ENCODE measurements around the gene NOB1.
"Not testable (repeated sequence)": the region's sequence is repeated elsewhere in the genome, so short reads cannot be mapped to it uniquely, and the experiment has no call there.

The NOB1 gene

DNA sequence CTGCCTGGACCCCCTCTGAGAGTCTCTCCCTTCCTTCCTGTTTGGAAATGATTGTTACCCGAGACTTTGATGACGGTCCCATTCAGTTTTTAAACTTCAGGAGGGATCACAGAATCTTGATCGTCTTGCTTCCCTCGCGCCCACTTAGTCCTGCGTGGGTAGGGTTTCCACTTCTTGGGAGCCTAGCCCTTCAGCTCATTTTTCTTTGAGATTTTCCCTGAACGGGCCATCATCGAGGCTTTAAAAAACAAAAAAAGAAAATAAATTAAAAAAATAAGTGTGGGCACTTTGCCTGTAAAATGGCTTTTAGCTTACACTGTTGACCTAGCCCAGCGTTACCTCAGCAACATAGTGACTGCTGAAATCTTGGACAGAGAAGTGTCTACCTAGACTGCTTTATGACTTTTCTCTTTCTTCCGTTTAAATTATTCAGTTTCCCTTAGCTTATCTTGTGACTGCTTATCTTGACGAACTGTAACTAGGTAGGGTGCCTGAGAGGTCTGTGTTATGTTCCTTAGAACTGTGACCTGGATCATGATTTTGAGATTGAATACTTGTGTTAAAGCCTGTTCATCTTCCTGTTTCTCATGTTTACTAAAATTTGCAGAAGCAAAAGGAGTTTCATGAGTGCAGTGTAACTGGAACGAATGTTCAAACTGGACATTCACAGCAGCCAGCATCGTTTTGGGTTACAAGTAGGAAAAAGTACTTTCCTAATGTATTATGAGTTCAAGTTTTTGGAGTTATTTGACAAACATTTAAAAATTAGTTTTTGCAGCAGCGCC lies 8.3 kb upstream of the NOB1 start:
- DNase-seq = no peak

GRCh38 chr16:69761983-69762813 lies 7.5 kb upstream of the NOB1 start, which contains the start of gene WWP2:
Gene WWP2, plus strand, starts transcription at chr16:69762332. Its CDS starts 24,679 bp downstream, at chr16:69787011.
- intact Hi-C loops (cut with DNase I) = no loop called here
- peak; percentile 51 to 95 (median 64) for DNase-seq

More for the DNA sequence above, 8.3 kb upstream of the NOB1 start:
- intact Hi-C loops (cut with DNase I) = no loop called here

- DNase-seq; intact Hi-C loops (cut with DNase I): not testable (repeated sequence)
These were observed 2.6 kb upstream of the NOB1 start for GRCh38 chr16:69757375-69757774.

GRCh38 chr16:69756705-69757104 lies 2.0 kb upstream of the NOB1 start:
- intact Hi-C loops (cut with DNase I) = no loop called here
- no peak for DNase-seq

DNA sequence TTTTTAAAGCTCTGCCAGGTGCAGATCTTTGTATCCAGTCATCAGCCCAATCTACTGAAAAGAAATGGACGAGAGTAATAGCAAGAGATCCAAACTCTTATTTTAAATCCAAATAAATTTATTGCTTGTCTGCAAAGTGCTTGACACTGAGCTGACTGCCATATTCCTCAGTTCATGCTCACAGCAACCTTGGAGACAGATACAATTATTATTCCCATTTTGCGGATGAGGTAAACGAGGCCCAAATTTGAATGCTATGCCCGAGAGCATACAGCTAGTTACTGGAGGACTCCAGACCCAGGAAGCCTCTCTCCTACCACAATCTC lies 620 bp downstream of the NOB1 start:
- DNase-seq = no peak
- intact Hi-C loops (cut with DNase I) = loop anchor here (2.0 kb wide), 2 partner anchors 45 to 357 kb away; no protein-coding TSS in a partner anchor

DNA sequence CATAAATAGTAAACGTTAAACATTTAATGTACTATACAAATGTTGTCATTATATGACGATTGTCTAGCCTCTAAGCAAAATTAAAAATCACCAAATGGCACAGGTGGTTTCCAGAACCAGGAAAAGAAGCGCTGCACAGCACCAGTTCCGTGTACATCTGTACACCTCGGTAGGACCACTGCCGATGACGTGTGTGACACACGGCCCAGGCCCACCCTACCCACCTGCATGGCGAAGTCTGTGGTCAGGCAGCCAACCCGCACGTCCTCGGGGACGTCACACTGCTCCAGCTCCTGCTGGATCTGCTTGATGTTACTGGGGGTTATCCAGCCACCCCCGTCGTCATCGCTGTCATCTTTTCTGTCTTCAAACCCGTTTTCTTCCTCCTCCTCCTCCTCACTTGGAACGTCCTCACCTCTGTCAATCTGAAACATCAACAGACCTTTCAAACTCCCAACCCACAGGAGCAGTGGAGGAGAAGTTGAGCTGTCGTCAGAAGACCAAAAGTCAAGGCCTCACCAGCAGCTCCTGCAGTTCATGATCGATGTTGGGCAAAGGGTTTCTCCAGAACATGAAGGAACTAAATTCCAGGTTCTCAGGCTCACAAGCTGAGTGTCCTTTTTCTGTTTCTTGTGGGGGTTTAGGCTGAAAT lies 5.9 kb downstream of the NOB1 start:
- intact Hi-C loops (cut with DNase I) = no loop called here
- DNase-seq = peak in 1 of 10 donors; percentile 19

DNA sequence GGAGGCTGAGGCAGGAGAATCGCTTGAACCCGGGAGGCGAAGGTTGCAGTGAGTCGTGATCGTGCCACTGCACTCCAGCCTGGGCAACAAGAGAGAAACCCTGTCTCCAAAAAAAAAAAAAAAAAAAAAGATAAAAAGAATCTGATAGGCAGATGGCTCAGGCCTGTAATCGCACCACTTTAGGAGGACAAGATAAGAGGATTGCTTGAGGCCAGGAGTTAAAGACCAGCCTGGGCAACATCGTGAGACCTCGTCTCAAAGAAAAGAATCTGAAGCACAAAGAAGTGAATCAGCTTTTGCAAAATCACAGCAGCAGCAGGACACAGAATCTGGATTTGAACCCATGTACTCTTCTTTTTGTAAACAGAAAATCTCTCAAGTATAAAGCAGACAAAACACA lies 7.6 kb downstream of the NOB1 start:
- DNase-seq = no peak
- intact Hi-C loops (cut with DNase I) = no loop called here

GRCh38 chr16:69745959-69746358 lies 8.8 kb downstream of the NOB1 start:
- peak in 1 of 10 donors; percentile 47 for DNase-seq
- intact Hi-C loops (cut with DNase I) = no loop called here

GRCh38 chr16:69745232-69745612 lies 9.5 kb downstream of the NOB1 start:
- intact Hi-C loops (cut with DNase I) = no loop called here
- DNase-seq = no peak

DNA sequence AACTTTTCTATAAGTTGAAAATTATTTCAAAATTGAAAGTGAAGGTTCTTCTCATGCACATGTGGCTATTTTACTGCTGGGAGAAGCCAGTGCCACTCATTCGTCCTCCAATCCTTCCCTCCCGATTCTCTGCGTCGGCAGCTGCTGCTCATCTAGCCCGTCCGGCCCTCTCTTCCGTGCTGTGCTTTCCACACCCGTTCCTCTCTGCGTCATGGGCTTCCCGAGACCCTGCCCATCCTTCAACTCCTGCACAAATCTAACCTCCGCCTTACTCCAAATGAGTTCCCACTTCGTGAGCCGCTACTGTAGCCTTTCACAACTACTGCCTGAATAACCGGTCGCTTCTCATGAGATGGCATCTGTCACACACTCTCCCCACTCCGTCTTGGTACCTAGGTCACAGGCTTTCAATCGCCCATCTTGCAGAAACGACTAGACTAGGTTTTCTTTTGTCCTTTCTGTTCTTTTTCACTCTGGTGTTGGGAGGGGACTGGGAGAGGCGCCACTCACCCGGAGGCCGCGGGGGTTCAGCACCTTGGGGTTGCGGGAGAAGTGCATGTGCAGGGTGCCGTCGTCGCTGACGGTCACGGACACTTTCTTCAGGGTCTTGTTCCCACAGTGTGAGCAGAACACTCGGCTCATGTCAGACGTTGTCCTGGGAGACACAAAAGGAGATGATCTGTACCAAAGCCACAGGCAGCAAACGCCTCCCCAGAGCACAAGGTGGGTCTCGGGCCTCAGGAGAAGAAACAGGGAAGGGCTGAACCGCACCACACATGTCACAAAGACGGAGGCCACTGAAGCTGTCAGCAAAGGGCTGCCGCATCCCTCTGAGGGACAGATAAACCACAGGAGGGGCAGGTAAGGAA lies 10.1 kb downstream of the NOB1 start:
- intact Hi-C loops (cut with DNase I) = no loop called here
- DNase-seq = peak in 1 of 10 donors; percentile 54

- DNase-seq = peak in 5 of 10 donors; percentile 20 to 90 (median 34)
- intact Hi-C loops (cut with DNase I) = no loop called here
These were observed 12.5 kb downstream of the NOB1 start for GRCh38 chr16:69741951-69742904.

GRCh38 chr16:69741519-69741918 lies 13.2 kb downstream of the NOB1 start:
- DNase-seq = no peak
- intact Hi-C loops (cut with DNase I) = no loop called here

GRCh38 chr16:69732101-69732500 lies 22.6 kb downstream of the NOB1 start:
- intact Hi-C loops (cut with DNase I) = no loop called here
- DNase-seq = no peak

DNA sequence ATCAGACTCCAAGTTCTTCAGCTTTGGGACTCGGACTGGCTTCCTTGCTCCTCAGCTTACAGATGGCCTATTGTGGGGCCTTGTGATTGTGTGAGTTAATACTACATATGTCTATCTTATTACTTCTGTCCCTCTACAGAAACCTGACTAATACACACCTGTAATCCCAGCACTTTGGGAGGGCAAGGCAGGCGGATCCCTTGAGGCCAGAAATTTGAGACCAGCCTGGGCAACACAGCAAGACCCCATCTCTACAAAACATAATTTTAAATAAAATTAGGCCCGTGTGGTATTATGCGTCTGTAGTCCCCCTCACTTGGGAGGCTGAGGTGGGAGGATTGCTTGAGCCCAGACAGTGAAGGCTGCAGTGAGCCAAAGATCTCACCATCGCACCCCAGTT lies 23.4 kb downstream of the NOB1 start:
- intact Hi-C loops (cut with DNase I); DNase-seq: not testable (repeated sequence)

- intact Hi-C loops (cut with DNase I); DNase-seq: not testable (repeated sequence)
These were observed 25.7 kb downstream of the NOB1 start for GRCh38 chr16:69729030-69729429.

DNA sequence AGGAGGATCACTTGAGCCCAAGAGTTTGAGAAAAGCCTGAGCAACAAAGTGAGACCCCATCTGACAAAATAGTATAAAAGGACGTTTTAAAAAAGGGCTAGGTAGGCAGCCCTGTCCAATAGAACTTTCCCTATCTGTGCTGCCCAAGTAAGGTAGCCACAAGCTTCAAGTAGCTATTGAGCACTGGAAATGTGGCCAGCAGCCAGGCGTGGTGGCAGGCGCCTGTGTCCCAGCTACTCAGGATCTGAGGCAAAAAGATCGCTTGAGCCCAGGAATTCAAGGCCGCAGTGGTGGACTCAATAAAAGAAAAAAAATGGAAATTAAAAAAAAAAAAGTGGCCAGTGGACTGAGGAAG lies 26.8 kb downstream of the NOB1 start:
- intact Hi-C loops (cut with DNase I) = no loop called here
- DNase-seq = peak; percentile 32 to 94 (median 57)

GRCh38 chr16:69726313-69727060 lies 28.2 kb downstream of the NOB1 start, which contains the start of gene NQO1:
Gene NQO1, minus strand, starts transcription at chr16:69726560. Its CDS starts 121 bp downstream, at chr16:69726439.
- intact Hi-C loops (cut with DNase I) = no loop called here
- DNase-seq = peak; percentile 86 to 99 (median 92)
